Left ventricle myocardium inferior (tissue), 1 donor: Measurements from ENCODE around the gene NXPH4. TPM values are rescaled to one million over a fixed set of nuclear protein-coding genes. Genes with fewer than 3 reads are reported as not detected.

Experiments used
- DNase-seq: peaks from one replicate; pipeline ENCODE4 v3.0.0-alpha.2; 2020
- H3K27ac ChIP-seq: fragments of 200-600 bp; replicated peaks from 2 replicates; pipeline ENCODE4 v1.8.0; 2021
- H3K27me3 ChIP-seq: fragments of 200-600 bp; 2 replicates; pipeline ENCODE4 v1.8.0; 2021; ENCODE audit warnings: low read depth
- H3K36me3 ChIP-seq: fragments of 200-600 bp; 2 replicates; pipeline ENCODE4 v1.8.0; 2021
- H3K4me1 ChIP-seq: fragments of 200-600 bp; 2 replicates; pipeline ENCODE4 v1.8.0; 2021
- H3K4me3 ChIP-seq: fragments of 200-600 bp; 2 replicates; pipeline ENCODE4 v1.8.0; 2021; ENCODE audit warnings: mild to moderate bottlenecking, moderate library complexity
- H3K9me3 ChIP-seq: fragments of 200-600 bp; replicated peaks from 2 replicates; pipeline ENCODE4 v1.8.0; 2021
- CTCF ChIP-seq: fragments of 200-600 bp; IDR thresholded peaks from 2 replicates; pipeline ENCODE4 v1.8.0; 2021; ENCODE audit warnings: antibody characterized with exemption, mild to moderate bottlenecking, borderline replicate concordance
- intact Hi-C: fragments of 100-400 bp; cut with micrococcal nuclease; formaldehyde crosslinking; loops from one replicate; pipeline ENCODE4 v1.11.0; 2022
- total RNA-seq: library from RNA; stranded (reverse); fragmentation: NEBNext Ultra II Directional; extraction: Animal tissue kit (Norgen Biotek cat#: 25700); gene quantifications from one replicate; pipeline ENCODE4 v1.2.1, GENCODE V29; 2021
- donor health status: DM: no; HTN: yes; CAD: no; lungs with severe emphysema.

NXPH4 gene
- total RNA-seq, 1 donor from 2014 or later, result 0.44 TPM

GRCh38 chr12:57237596-57237931 lies 21.0 kb downstream of the NXPH4 start:
- no peak for TF ChIP-seq CTCF
- H3K4me1 ChIP-seq, result peaks cover 77% of the 10 kb centered on the region

GRCh38 chr12:57237932-57238853 lies 21.6 kb downstream of the NXPH4 start:
- H3K9me3 ChIP-seq, result no peaks in the 10 kb centered on the region
- H3K36me3 ChIP-seq, result peaks cover 18% of the 10 kb centered on the region
- intact Hi-C loops, result no loop called here
- peak overlapping the region; percentile 69 for H3K4me3 ChIP-seq
- peak overlapping the region; percentile 83 for H3K27ac ChIP-seq
- DNase-seq, result no peak
- peaks cover 82% of the 10 kb centered on the region for H3K4me1 ChIP-seq
- TF ChIP-seq CTCF, result no peak
- peaks cover 85% of the 10 kb centered on the region for H3K27me3 ChIP-seq

More at GRCh38 chr12:57237596-57237931, 21.0 kb downstream of the NXPH4 start:
- no peak for DNase-seq
- H3K36me3 ChIP-seq, result peaks cover 25% of the 10 kb centered on the region
- H3K27me3 ChIP-seq, result peaks cover 79% of the 10 kb centered on the region
- peak overlapping the region; percentile 83 for H3K27ac ChIP-seq
- intact Hi-C loops, result no loop called here
- H3K9me3 ChIP-seq, result no peaks in the 10 kb centered on the region
- peak overlapping the region; percentile 69 for H3K4me3 ChIP-seq

GRCh38 chr12:57238854-57239554 lies 22.4 kb downstream of the NXPH4 start:
- TF ChIP-seq CTCF, result peak; percentile 100
- DNase-seq, result peak; percentile 88
- Histone ChIP-seq H3K9me3 (no peaks in the 10 kb centered on the region), H3K27ac (peak overlapping the region; percentile 83), H3K4me3 (peak overlapping the region; percentile 69), H3K27me3 (peaks cover 93% of the 10 kb centered on the region), H3K4me1 (peaks cover 82% of the 10 kb centered on the region), H3K36me3 (peaks cover 10% of the 10 kb centered on the region)
- intact Hi-C loops, result no loop called here

- Histone ChIP-seq H3K4me1 (peaks cover 83% of the 10 kb centered on the region), H3K36me3 (peaks cover 4% of the 10 kb centered on the region), H3K27me3 (peaks cover 97% of the 10 kb centered on the region), H3K4me3 (peak overlapping the region; percentile 69), H3K27ac (peak overlapping the region; percentile 83), H3K9me3 (no peaks in the 10 kb centered on the region)
- TF ChIP-seq CTCF, result no peak
- intact Hi-C loops, result no loop called here
- DNase-seq, result no peak
Measured at GRCh38 chr12:57239587-57240065, 23.0 kb downstream of the NXPH4 start.

- H3K4me1 ChIP-seq, result peaks cover 76% of the 10 kb centered on the region
- no peaks in the 10 kb centered on the region for H3K36me3 ChIP-seq
- intact Hi-C loops, result no loop called here
- DNase-seq, result peak; percentile 49
- H3K27me3 ChIP-seq, result peaks cover 91% of the 10 kb centered on the region
- no peaks in the 10 kb centered on the region for H3K9me3 ChIP-seq
- H3K4me3 ChIP-seq, result peak overlapping the region; percentile 69
- TF ChIP-seq CTCF, result no peak
- peak overlapping the region; percentile 83 for H3K27ac ChIP-seq
Measured at GRCh38 chr12:57240066-57240921, 23.7 kb downstream of the NXPH4 start.
